Osteocyte (in vitro differentiated cells): ENCODE data around the gene DMXL1. TPM values are rescaled to one million over a fixed set of nuclear protein-coding genes. Genes with fewer than 3 reads are reported as not detected.

ENCODE experiments used
- DNase-seq: peaks from one replicate; pipeline ENCODE4 v3.0.0; 2021; ENCODE audit warnings: mixed read lengths; ENCODE audit not compliant: unreplicated experiment; ENCODE audit errors: extremely low spot score
- H3K27ac Mint-ChIP-seq: one replicate; pipeline ENCODE4 v1.8.0; 2021; ENCODE audit warnings: mild to moderate bottlenecking, mixed read lengths; ENCODE audit not compliant: unreplicated experiment
- H3K27me3 Mint-ChIP-seq: one replicate; pipeline ENCODE4 v1.8.0; 2021; ENCODE audit warnings: mixed read lengths; ENCODE audit not compliant: unreplicated experiment
- H3K36me3 Mint-ChIP-seq: one replicate; pipeline ENCODE4 v1.8.0; 2021; ENCODE audit warnings: mixed read lengths; ENCODE audit not compliant: unreplicated experiment
- H3K4me1 Mint-ChIP-seq: one replicate; pipeline ENCODE4 v1.8.0; 2021; ENCODE audit warnings: mixed read lengths; ENCODE audit not compliant: unreplicated experiment
- H3K4me3 Mint-ChIP-seq: one replicate; pipeline ENCODE4 v1.8.0; 2021; ENCODE audit warnings: mild to moderate bottlenecking, moderate library complexity, mixed read lengths; ENCODE audit not compliant: unreplicated experiment
- H3K9me3 Mint-ChIP-seq: one replicate; pipeline ENCODE4 v1.8.0; 2021; ENCODE audit warnings: mixed read lengths; ENCODE audit not compliant: unreplicated experiment
- total RNA-seq: library from RNA; stranded (reverse); gene quantifications from 2 replicates; pipeline ENCODE4 v1.2.1, GENCODE V29; 2021
- TF ChIP-seq, protein P1 (sequence below): fragments of 200-600 bp; sonication (generic); IDR thresholded peaks from 2 replicates; pipeline ENCODE4 v1.5.0; 2021; ENCODE audit warnings: antibody characterized with exemption, mild to moderate bottlenecking, moderate library complexity

The DMXL1 gene
- total RNA-seq, 1 donor from 2014 or later, result 38.2 TPM

DNA sequence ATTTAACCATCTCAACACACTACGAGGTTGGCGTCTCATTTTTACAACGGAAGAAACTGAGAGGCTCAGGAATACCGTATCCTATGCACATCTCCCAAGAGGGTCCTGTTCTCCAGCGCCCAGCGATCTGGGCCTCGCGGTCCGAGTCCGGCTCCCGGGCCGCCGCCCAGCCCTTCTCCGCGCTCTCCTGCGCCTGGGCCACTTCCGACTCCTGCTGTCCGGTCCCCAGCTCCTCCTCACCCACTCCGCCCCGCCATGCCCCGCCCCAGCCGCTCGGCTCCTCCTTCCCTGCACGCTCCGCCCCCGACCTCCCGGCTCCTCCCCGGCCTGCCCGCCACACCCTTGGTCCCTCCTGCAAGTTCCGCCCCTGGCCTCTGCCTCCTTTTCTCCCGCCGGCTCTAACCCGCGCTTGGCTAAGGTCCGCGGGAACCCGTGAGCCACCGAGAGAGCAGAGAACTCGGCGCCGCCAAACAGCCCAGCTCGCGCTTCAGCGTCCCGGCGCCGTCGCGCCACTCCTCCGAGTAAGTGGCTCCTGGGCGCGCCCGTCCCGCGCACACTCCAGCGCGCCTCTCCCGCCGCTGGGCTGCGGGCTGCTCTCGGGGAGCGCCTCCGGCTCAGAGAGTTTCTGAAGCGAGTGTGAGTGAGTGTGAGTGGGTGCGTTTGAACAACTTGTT, 197.6 kb downstream of the DMXL1 start:
- DNase-seq, result peak; percentile 98
- H3K27me3 Mint-ChIP-seq, result no peaks in the 10 kb centered on the region
- H3K9me3 Mint-ChIP-seq, result no peaks in the 10 kb centered on the region
- H3K4me1 Mint-ChIP-seq, result peaks cover 36% of the 10 kb centered on the region
- TF ChIP-seq, protein P1, sequence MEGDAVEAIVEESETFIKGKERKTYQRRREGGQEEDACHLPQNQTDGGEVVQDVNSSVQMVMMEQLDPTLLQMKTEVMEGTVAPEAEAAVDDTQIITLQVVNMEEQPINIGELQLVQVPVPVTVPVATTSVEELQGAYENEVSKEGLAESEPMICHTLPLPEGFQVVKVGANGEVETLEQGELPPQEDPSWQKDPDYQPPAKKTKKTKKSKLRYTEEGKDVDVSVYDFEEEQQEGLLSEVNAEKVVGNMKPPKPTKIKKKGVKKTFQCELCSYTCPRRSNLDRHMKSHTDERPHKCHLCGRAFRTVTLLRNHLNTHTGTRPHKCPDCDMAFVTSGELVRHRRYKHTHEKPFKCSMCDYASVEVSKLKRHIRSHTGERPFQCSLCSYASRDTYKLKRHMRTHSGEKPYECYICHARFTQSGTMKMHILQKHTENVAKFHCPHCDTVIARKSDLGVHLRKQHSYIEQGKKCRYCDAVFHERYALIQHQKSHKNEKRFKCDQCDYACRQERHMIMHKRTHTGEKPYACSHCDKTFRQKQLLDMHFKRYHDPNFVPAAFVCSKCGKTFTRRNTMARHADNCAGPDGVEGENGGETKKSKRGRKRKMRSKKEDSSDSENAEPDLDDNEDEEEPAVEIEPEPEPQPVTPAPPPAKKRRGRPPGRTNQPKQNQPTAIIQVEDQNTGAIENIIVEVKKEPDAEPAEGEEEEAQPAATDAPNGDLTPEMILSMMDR, result no peak
- H3K36me3 Mint-ChIP-seq, result no peaks in the 10 kb centered on the region
- H3K4me3 Mint-ChIP-seq, result peak overlapping the region; percentile 85
- H3K27ac Mint-ChIP-seq, result peak overlapping the region; percentile 87

DNA sequence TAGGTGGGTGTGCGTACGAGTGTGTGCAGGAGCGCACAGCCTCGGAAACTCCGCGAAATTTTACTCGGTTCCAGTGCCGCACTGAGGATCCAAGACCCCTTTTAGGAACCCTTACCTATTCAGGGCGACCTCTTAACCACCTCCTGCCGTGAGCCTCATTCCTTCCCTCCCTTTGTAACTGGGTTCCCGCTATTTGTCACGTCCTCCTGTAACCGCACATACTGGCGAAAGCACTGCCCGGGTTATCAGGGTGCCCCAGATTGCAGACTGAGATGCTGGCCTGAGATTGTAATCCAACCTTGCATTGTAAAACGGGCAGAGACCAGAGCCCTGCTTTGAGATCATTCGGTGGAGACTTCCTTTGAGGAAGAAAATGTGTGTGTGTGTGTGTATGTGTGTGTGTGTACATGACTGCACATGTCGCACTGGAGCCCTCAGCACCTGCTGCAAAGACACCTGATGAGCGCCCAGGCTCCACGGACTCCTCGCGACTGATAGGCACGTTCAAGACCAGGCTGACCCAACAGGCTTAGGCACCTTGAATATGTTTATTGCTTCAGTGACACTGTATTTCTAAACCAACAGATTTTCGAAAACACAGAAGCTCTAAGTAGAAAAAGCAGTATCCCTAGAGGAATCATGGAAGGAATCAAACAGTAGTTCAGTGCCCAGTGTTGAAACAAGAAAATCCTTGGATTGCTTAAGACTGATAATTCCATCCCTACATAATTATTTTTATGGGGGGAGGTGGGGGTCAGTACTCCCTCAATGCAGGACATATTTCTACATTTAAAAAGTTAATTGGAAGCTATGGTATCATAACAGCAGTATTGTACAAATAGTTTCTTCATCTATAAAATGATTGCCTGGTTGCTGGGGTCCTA, 198.4 kb downstream of the DMXL1 start:
- no peaks in the 10 kb centered on the region for H3K36me3 Mint-ChIP-seq
- peak overlapping the region; percentile 87 for H3K27ac Mint-ChIP-seq
- DNase-seq, result no peak
- no peaks in the 10 kb centered on the region for H3K27me3 Mint-ChIP-seq
- TF ChIP-seq, protein P1, result no peak
- peaks cover 37% of the 10 kb centered on the region for H3K4me1 Mint-ChIP-seq
- peak overlapping the region; percentile 85 for H3K4me3 Mint-ChIP-seq
- no peaks in the 10 kb centered on the region for H3K9me3 Mint-ChIP-seq

DNA sequence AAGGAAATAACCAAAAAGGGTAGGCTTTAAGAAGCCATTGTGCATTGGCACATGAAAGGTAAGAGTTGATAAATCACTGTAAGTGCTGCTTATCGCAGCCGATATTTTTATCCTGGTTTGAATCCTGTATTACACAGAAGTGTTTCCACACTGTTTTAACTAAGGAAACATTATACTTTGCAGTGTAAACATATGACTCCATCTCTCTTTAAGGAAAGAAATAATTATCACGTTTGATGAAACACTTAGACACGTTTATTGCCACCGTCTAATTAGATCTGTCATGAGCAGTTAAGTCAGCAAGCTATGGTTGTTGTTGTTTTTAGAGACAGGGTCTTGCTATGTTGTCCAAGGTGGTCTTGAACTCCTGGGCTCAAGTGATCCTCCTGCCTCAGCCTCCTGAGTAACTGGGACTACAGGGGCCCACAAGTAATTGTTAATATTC, 199.3 kb downstream of the DMXL1 start:
- no peak overlapping the region for H3K27ac Mint-ChIP-seq
- no peaks in the 10 kb centered on the region for H3K27me3 Mint-ChIP-seq
- peaks cover 45% of the 10 kb centered on the region for H3K4me1 Mint-ChIP-seq
- H3K4me3 Mint-ChIP-seq, result peak overlapping the region; percentile 4
- H3K9me3 Mint-ChIP-seq, result no peaks in the 10 kb centered on the region
- no peaks in the 10 kb centered on the region for H3K36me3 Mint-ChIP-seq
- TF ChIP-seq, protein P1, result no peak
- no peak for DNase-seq

DNA sequence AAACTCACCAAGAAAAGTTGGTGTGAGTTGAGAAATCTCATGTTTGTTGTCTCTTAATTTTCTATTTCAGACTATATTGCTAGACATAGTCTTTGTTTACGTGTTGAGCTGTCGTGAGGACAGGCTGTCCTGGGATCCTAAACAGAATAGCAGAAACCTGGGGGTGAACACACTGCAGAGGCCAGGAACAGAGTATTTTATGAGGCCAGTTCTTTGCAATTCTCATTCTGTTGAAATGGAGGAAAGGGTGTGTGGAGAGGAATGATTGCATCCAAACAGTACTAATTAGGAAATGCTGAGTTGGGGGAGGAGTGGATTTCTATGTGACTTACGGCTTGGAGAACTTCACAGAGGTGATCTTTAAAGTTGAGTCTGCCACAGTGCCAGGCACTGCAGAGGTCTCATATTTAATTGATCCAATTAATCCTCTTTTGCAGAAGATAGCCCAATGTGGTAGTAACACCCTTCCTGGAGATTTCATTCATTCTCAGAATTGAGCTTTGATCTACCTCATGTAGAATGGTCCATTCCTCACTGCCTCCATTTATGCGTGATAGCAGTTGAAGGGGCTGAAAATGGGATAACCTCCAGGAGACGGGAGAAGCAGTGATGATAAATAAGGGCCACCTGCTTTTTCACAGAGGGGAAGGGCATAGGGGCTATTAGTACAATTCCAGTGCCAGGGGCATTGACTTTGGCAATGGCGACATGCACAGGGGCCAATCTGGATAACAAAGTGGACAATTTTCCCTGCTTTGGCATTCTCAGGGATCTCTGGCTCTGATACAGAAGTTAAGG, 200.3 kb downstream of the DMXL1 start:
- TF ChIP-seq, protein P1, result no peak

More for the DNA sequence above, 200.3 kb downstream of the DMXL1 start:
- no peaks in the 10 kb centered on the region for H3K36me3 Mint-ChIP-seq
- H3K9me3 Mint-ChIP-seq, result no peaks in the 10 kb centered on the region
- H3K27ac Mint-ChIP-seq, result no peak overlapping the region
- H3K27me3 Mint-ChIP-seq, result no peaks in the 10 kb centered on the region
- no peak for DNase-seq
- no peak overlapping the region for H3K4me3 Mint-ChIP-seq
- peaks cover 51% of the 10 kb centered on the region for H3K4me1 Mint-ChIP-seq
